ENCODE results near the gene CRACR2B. TPM values are rescaled to one million over a fixed set of nuclear protein-coding genes. Genes with fewer than 3 reads are reported as not detected.

Gene CRACR2B
- total and polyA plus RNA-seq, 2 of the 13 experiments (the other 11 are each of a cell fraction or from before 2014, with no cell fraction given): 14.9 to 21.0 TPM

- BruUV-seq (replicated peaks): no TSS peak
- in situ Hi-C loops (cut with HindIII; ENCODE audit: extremely low pct_ligation_motif_present, low pct_unique_long_range_greater_than_20kb): no loop called here
- DNase-seq (ENCODE audit: low spot score): no peak
These were observed 49.8 kb downstream of the CRACR2B start for GRCh38 chr11:877565-877964.

More at GRCh38 chr11:877565-877964, 49.8 kb downstream of the CRACR2B start:
- FAIRE-seq (no peak), ATAC-seq (no peak)
- no peaks in the 10 kb centered on the region for H3K4me1 ChIP-seq (ENCODE audit: insufficient read depth, low read length)
- POLR2A ChIA-PET: no interaction called here
- no peaks in the 10 kb centered on the region for H3K9me3 ChIP-seq (ENCODE audit: low read length)
- intact Hi-C loops (cut with micrococcal nuclease; ENCODE audit: unreplicated experiment): no loop called here
- H3K79me2 ChIP-seq (ENCODE audit: insufficient read depth, low read length): no peaks in the 10 kb centered on the region
- peaks cover 7 to 14% of the 10 kb centered on the region in 2 experiments; a peak in 3 of 5 replicates for H3K36me3 ChIP-seq (replicated peaks in 1 of 2; ENCODE audit: control insufficient read depth in 1 of 2, insufficient read depth in 2 of 2, low read length in 2 of 2)
- no peak overlapping the region for H3K27ac ChIP-seq (ENCODE audit: extremely low read length, insufficient read depth, low read length)
- no peak overlapping the region for H2AFZ ChIP-seq (ENCODE audit: low read length)
- CTCF ChIA-PET (ENCODE audit: low intra/inter-chr PET ratio, low total read pairs): no interaction called here
- WGBS (ENCODE audit: low lambda C conversion rate): 97% methylated on average over 10 of the region's 11 CpGs
- H4K20me1 ChIP-seq (ENCODE audit: insufficient read depth, low read length): no peaks in the 10 kb centered on the region
- no peak for TF ChIP-seq SMAD1 (CRISPR knock-in tag; IDR thresholded peaks at IDR 0.05; ENCODE audit: borderline replicate concordance, low read depth)
- no peak for TF ChIP-seq TIGD3 (CRISPR knock-in tag; IDR thresholded peaks at IDR 0.05; ENCODE audit: borderline replicate concordance)
- TF ChIP-seq ZNF557 (CRISPR knock-in tag; IDR thresholded peaks at IDR 0.05): no peak
- TF ChIP-seq MTA1 (CRISPR knock-in tag; IDR thresholded peaks at IDR 0.05; ENCODE audit: borderline replicate concordance): no peak
- TF ChIP-seq NR3C1 (CRISPR knock-in tag; IDR thresholded peaks at IDR 0.05): no peak
- no peak for TF ChIP-seq ZNF770 (CRISPR knock-in tag; IDR thresholded peaks at IDR 0.05)
- no peak for TF ChIP-seq NKX3-1 (CRISPR knock-in tag; IDR thresholded peaks at IDR 0.05)
- TF ChIP-seq ZHX1 (CRISPR knock-in tag; IDR thresholded peaks at IDR 0.05; ENCODE audit: low read depth): no peak
- no peak for TF ChIP-seq ZNF576 (CRISPR knock-in tag; IDR thresholded peaks at IDR 0.05)
- no peak for TF ChIP-seq CEBPG (CRISPR knock-in tag; IDR thresholded peaks at IDR 0.05)
- no peak for TF ChIP-seq ZNF878 (CRISPR knock-in tag; IDR thresholded peaks at IDR 0.05)
- TF ChIP-seq SKIL (CRISPR knock-in tag; IDR thresholded peaks at IDR 0.05; ENCODE audit: borderline replicate concordance): no peak
- TF ChIP-seq ZNF234 (CRISPR knock-in tag; conservative IDR thresholded peaks at IDR 0.05): no peak
- TF ChIP-seq SNAPC2 (CRISPR knock-in tag; IDR thresholded peaks at IDR 0.05): no peak
- TF ChIP-seq ZNF33B (CRISPR knock-in tag; IDR thresholded peaks at IDR 0.05): no peak
- H3K27me3 ChIP-seq (ENCODE audit: control insufficient read depth in 1 of 2, insufficient read depth in 2 of 2, low read length in 2 of 2): no peaks in the 10 kb centered on the region
- H3K9ac ChIP-seq (ENCODE audit: insufficient read depth, low read depth, low read length): no peak overlapping the region
- no peak overlapping the region for H3K4me2 ChIP-seq (ENCODE audit: low read depth, low read length)
- H3K4me3 ChIP-seq (replicated peaks in 1 of 3; ENCODE audit: insufficient read depth in 1 of 3, low read depth in 2 of 3, low read length in 3 of 3): no peak overlapping the region

Measured in HepG2 (cell line).